ENCODE measurements around the gene ZNF407.

Gene ZNF407

DNA sequence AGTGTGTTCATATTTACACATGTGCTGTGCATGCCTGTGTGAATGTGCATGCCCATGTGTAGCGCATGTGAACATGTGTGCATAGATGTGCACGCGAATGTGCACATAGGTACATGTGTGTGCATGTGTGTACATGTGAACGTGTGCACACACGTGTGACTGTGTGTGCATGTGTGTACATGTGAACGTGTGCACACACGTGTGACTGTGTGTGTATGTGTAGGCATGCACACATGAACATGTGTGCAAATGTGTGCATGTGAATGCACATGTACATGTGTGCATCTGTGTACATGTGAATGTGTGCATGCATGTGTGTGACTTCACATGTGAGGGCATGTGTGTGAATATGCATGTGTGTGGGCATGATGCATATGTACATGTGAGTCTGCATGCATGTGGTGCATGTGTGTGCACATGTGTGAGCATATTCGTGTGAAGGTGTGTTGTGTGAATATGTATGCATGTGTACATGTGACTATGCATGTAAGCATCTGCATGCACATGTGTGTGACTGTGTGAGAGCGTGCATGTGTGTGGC, 488.9 kb downstream of the ZNF407 start:
- no peak overlapping the region for H3K4me3 ChIP-seq (ENCODE audit: low read depth, low read length)
- no peak for DNase-seq (ENCODE audit: low read depth)
- TF ChIP-seq, protein P1, sequence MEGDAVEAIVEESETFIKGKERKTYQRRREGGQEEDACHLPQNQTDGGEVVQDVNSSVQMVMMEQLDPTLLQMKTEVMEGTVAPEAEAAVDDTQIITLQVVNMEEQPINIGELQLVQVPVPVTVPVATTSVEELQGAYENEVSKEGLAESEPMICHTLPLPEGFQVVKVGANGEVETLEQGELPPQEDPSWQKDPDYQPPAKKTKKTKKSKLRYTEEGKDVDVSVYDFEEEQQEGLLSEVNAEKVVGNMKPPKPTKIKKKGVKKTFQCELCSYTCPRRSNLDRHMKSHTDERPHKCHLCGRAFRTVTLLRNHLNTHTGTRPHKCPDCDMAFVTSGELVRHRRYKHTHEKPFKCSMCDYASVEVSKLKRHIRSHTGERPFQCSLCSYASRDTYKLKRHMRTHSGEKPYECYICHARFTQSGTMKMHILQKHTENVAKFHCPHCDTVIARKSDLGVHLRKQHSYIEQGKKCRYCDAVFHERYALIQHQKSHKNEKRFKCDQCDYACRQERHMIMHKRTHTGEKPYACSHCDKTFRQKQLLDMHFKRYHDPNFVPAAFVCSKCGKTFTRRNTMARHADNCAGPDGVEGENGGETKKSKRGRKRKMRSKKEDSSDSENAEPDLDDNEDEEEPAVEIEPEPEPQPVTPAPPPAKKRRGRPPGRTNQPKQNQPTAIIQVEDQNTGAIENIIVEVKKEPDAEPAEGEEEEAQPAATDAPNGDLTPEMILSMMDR (IDR thresholded peaks at IDR 0.05; ENCODE audit: control insufficient read depth, extremely low read depth, insufficient read depth), result no peak

DNA sequence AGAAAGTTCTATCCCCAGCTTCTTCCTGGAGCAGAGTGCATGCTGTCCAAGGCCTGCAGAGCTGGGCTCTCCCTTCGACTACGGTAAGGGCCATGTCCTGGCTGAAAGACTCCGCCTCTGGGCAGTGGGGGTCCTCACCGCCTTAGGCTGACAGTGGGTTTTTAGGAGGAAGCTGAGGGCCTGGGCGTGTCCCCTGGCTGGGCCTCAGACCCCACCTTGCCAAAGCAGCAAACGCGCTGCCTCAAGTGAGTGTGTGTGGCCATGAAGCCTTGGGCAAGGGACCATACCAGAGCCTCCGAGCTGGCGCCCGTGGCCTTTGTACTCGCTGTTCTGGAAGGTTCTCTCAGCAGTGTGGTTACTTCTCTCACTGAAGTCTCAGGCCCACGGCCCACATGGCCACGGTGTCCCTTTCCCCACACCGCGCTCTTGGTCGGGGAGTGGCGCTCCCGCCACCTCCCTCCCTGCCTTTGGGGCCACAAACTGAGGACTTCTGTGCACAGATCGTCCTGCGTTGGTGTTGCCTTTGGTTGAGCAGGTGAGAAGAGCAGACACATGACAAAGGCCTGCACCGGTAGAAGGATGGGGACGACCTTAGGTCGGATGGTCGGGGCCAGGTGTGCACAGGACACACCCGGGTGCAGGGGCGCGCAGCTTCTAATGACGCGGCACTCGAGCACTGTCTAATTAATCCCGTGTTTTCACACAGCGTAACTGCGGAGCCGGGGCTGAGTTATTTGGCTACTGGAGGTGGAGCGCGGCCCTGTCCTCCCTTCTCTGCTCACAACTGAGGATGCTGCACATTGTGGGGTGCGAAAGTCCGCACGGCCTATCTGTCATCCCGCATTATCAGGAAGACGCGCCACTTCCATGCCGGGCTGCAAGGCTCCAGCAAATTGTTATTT, 489.7 kb downstream of the ZNF407 start:
- DNase-seq (ENCODE audit: low read depth), result no peak
- TF ChIP-seq, protein P1 (IDR thresholded peaks at IDR 0.05; ENCODE audit: control insufficient read depth, extremely low read depth, insufficient read depth), result no peak
- no peak overlapping the region for H3K4me3 ChIP-seq (ENCODE audit: low read depth, low read length)

DNA sequence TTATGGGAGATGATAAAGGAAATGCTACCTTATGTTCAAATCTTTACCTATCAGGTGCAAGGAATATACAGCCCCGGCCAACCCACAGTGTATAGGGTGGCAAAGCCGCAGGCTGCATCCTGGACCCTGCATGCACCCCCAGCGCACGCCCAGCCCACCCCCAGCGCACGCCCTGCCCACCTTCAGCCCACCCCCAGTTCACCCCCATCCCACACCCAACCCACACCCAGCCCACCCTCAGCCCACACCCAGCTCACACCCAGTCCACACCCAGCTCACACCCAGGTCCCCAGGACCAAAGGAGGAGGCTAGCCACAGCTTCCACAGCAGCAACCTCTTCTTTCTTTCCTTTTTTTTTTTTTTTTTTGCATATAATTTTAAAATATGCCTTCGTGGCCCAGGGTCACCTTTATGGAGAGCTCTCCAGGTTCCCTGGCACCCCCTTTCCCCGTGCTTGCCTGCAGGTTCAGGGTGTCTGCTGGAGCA, 490.4 kb downstream of the ZNF407 start:
- no peak for DNase-seq (ENCODE audit: low read depth)
- TF ChIP-seq, protein P1 (IDR thresholded peaks at IDR 0.05; ENCODE audit: control insufficient read depth, extremely low read depth, insufficient read depth), result no peak
- no peak overlapping the region for H3K4me3 ChIP-seq (ENCODE audit: low read depth, low read length)

DNA sequence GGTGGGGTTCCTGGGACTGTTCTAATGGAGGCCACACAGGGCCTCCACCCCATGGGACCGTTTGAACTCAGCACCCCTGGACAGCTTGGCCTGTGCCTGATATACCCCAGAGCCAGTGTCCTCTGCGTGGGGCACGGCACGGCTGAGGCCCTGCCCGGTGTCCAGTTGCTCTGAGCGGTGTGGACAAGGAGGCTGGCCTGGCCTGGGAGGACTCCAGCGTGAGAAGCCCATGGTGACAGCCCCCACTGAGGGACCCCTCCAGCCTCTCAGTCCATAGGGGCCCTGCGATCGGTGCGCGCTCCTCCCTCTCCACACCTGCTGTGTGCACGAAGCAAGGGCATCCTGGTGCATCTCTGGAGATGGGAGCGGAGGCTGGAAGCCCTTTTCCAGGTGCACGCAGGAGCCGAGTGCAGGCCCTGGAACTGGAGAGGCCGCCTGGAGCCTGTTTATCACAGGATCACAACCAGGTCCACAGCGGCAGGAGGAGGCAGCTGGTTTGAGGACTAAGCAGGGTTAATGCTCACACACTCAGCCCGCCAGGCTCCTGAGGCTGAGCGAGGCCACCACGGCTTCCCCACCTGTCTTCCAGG, 491.0 kb downstream of the ZNF407 start:
- H3K4me3 ChIP-seq (ENCODE audit: low read depth, low read length), result no peak overlapping the region
- DNase-seq (ENCODE audit: low read depth), result no peak
- TF ChIP-seq, protein P1 (IDR thresholded peaks at IDR 0.05; ENCODE audit: control insufficient read depth, extremely low read depth, insufficient read depth), result no peak

DNA sequence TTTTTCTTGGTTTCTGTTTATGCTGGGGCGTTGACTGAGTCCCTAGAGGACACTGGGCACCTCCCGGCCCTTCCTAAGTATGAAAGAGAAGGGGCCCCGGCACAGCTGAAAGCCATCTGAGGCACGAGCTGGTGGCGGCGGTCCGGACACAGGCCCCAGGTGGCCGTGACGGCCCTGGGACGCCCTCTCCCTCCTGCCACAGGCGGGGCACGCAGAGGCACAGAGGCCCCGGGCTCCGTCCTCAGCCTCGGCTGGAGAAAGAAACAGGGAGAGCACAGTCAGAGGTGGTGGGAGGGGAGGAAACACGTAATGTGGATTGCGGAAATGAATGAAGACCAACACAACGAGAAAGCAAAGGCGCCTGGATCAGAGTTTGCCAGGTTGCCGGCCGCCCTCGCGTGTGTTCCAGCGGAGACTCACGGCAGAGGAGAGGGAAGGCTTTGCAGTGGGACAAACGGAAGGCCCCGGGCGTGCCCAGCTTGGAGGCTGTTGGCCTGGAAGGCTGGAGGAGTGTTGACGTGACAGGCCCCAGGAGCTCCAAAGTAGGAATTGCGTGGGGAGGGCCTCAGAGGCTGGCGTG, 492.2 kb downstream of the ZNF407 start:
- no peak for DNase-seq (ENCODE audit: low read depth)
- TF ChIP-seq, protein P1 (IDR thresholded peaks at IDR 0.05; ENCODE audit: control insufficient read depth, extremely low read depth, insufficient read depth), result no peak
- no peak overlapping the region for H3K4me3 ChIP-seq (ENCODE audit: low read depth, low read length)

DNA sequence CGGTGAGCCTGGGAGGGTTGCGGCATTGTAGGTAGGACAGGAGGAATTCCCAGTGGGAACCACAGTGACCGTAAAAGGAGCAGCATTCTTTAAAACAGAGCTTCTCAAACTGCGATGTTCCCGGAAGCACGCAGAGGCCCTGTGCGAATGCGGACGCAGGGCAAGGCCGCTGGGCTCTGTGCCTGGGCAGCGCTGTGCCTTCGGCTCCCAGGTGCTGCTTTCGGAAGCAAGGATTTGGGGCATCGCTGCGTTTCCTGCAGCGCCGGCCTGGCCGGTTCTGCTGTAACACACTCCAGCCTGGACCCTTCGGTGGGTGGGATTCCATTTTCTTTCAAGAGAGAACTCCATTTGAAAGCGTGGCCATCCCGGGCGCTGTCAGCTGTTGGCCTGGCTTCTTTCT, 492.7 kb downstream of the ZNF407 start:
- DNase-seq (ENCODE audit: low read depth), result no peak
- TF ChIP-seq, protein P1 (IDR thresholded peaks at IDR 0.05; ENCODE audit: control insufficient read depth, extremely low read depth, insufficient read depth), result no peak
- H3K4me3 ChIP-seq (ENCODE audit: low read depth, low read length), result no peak overlapping the region
